K562 (cell line): ENCODE results near the gene CDKN2AIPNL.

Experiments
- CREB1 ChIP-seq, 2 experiments: sonication (generic) in 1 of 2; formaldehyde crosslinking in 1 of 2; IDR thresholded peaks; 2 replicates each; pipeline versions ENCODE4 v1.6.1 to v1.8.0; 2012 to 2022; ENCODE audit warnings: inconsistent platforms in 1 of 2, mild to moderate bottlenecking in 1 of 2, missing genetic modification reagents in 1 of 2, moderate library complexity in 1 of 2
- CTCF ChIP-seq, 3 experiments: IDR thresholded peaks in 2 of 3; conservative IDR thresholded peaks in 1 of 3; 2 replicates each; pipeline ENCODE4 v1.5.1; 2011 to 2012; ENCODE audit warnings: low read length in 3 of 3, mild to moderate bottlenecking in 3 of 3, control low read depth in 2 of 3, improper control_type of control experiment in 1 of 3, inconsistent platforms in 1 of 3, low read depth in 1 of 3, mixed read lengths in 1 of 3, moderate library complexity in 1 of 3; ENCODE audit not compliant: insufficient read depth in 2 of 3
- EGR1 ChIP-seq: fragments of 450-650 bp; conservative IDR thresholded peaks from 2 replicates; pipeline ENCODE4 v1.6.1; 2017; ENCODE audit warnings: mild to moderate bottlenecking
- EP300 ChIP-seq: IDR thresholded peaks from 2 replicates; pipeline ENCODE4 v1.6.1; 2012; ENCODE audit warnings: low read length, improper control_type of control experiment
- FOXO4 ChIP-seq: fragments of 450-650 bp; formaldehyde crosslinking; IDR thresholded peaks from 2 replicates; pipeline ENCODE4 v1.4.0; 2020; ENCODE audit warnings: mild to moderate bottlenecking, moderate library complexity
- GABPA ChIP-seq: fragments of 200-800 bp; sonication (Bioruptor generic); conservative IDR thresholded peaks from 2 replicates; pipeline ENCODE4 v1.6.1; 2016; ENCODE audit warnings: low read depth, missing genetic modification characterization, missing compliant biosample characterization
- POLR2A ChIP-seq: fragments of 450-650 bp; conservative IDR thresholded peaks from 2 replicates; pipeline ENCODE4 v1.6.1; 2016
- RNF2 ChIP-seq: sonication (generic); IDR thresholded peaks from 2 replicates; pipeline ENCODE4 v1.6.1; 2016
- SIN3A ChIP-seq, 2 experiments: fragments of 150-350 bp in 1 of 2; IDR thresholded peaks; 2 replicates each; pipeline ENCODE4 v1.6.1; 2011 to 2016; ENCODE audit warnings: borderline replicate concordance in 2 of 2, low read depth in 2 of 2, low read length in 2 of 2, mild to moderate bottlenecking in 2 of 2, moderate library complexity in 2 of 2; ENCODE audit not compliant: control insufficient read depth in 1 of 2
- TRIM25 ChIP-seq: fragments of 450-650 bp; IDR thresholded peaks from 2 replicates; pipeline ENCODE4 v1.7.0; 2016; ENCODE audit warnings: borderline replicate concordance
- ZNF232 ChIP-seq: sonication (generic); formaldehyde crosslinking; IDR thresholded peaks from 2 replicates; pipeline ENCODE4 v1.8.0; 2022; ENCODE audit warnings: mild to moderate bottlenecking, missing genetic modification reagents
- ZNF274 ChIP-seq: IDR thresholded peaks from 2 replicates; pipeline ENCODE4 v1.6.1; 2011; ENCODE audit warnings: low read depth, mild to moderate bottlenecking, low read length, moderate library complexity, borderline replicate concordance

- no peak for TF ChIP-seq GABPA
- TF ChIP-seq ZNF232: no peak
- TF ChIP-seq CTCF (IDR thresholded peaks at IDR 0.05 in 2 of 3, conservative IDR thresholded peaks at IDR 0.05 in 1 of 3; ENCODE audit: insufficient read depth in 2 of 3, low read depth in 1 of 3, low read length in 3 of 3): no peak
- TF ChIP-seq POLR2A: no peak
- TF ChIP-seq RNF2: no peak
- TF ChIP-seq EP300: no peak
- no peak for TF ChIP-seq ZNF274
- no peak for TF ChIP-seq CREB1 (IDR thresholded peaks at IDR 0.05)
- no peak for TF ChIP-seq CREB1 (CRISPR knock-in tag; IDR thresholded peaks at IDR 0.05)
- TF ChIP-seq TRIM25: no peak
- TF ChIP-seq EGR1: no peak
- no peak for TF ChIP-seq SIN3A (IDR thresholded peaks at IDR 0.05; ENCODE audit: borderline replicate concordance in 2 of 2, control insufficient read depth in 1 of 2, low read depth in 2 of 2, low read length in 2 of 2)
- TF ChIP-seq FOXO4: no peak
Observed at GRCh38 chr5:134394932-134395331, 16.7 kb downstream of the CDKN2AIPNL start.
